Large intestine (tissue), 3 donors: Measurements from ENCODE around the gene SPECC1. TPM values are rescaled to one million over a fixed set of nuclear protein-coding genes. Genes with fewer than 3 reads are reported as not detected.
"Not testable (repeated sequence)": the region's sequence is repeated elsewhere in the genome, so short reads cannot be mapped to it uniquely, and the experiment has no call there.

Experiments used
- DNase-seq, 2 donors: peaks; one replicate each; pipeline versions ENCODE4 v3.0.0 to v3.0.0-alpha.2; 2013
- H3K27ac ChIP-seq: one replicate; pipeline ENCODE4 v1.5.1; 2013; ENCODE audit warnings: low read length
- H3K27me3 ChIP-seq: 2 replicates; pipeline ENCODE4 v1.6.1; 2013; ENCODE audit warnings: low read length; ENCODE audit not compliant: control insufficient read depth, insufficient read depth
- H3K36me3 ChIP-seq: 2 replicates; pipeline ENCODE4 v1.6.1; 2013; ENCODE audit warnings: low read length; ENCODE audit not compliant: control insufficient read depth, insufficient read depth
- H3K4me1 ChIP-seq: one replicate; pipeline ENCODE4 v1.6.1; 2013; ENCODE audit warnings: low read length; ENCODE audit not compliant: control insufficient read depth, insufficient read depth
- H3K4me3 ChIP-seq: one replicate; pipeline ENCODE4 v1.5.1; 2013; ENCODE audit warnings: low read length
- H3K9me3 ChIP-seq: one replicate; pipeline ENCODE4 v1.6.1; 2013; ENCODE audit warnings: mild to moderate bottlenecking, low read depth, low read length, moderate library complexity; ENCODE audit not compliant: control insufficient read depth
- WGBS: methylation state at CpG from one replicate; pipeline ENCODE4 v1.1.5; 2013; ENCODE audit warnings: low lambda C conversion rate; ENCODE audit not compliant: insufficient coverage; 5-methylcytosine and 5-hydroxymethylcytosine counted together
- polyA plus RNA-seq: library from polyadenylated mRNA; unstranded; fragments of 120-200 nt; gene quantifications from one replicate; pipeline ENCODE4 v1.2.1, GENCODE V29; 2013

SPECC1 gene
- polyA plus RNA-seq, 1 donor = 29.3 TPM

GRCh38 chr17:20067711-20068110 lies 58.6 kb downstream of the SPECC1 start:
- Histone ChIP-seq H3K27me3 (no peaks in the 10 kb centered on the region), H3K9me3 (no peaks in the 10 kb centered on the region), H3K27ac (no peak overlapping the region), H3K4me1 (no peaks in the 10 kb centered on the region), H3K4me3 (no peak overlapping the region), H3K36me3 (no peaks in the 10 kb centered on the region)
- DNase-seq = no peak
- no CpG with 5 or more reads among the region's 4 CpGs for WGBS

GRCh38 chr17:20068445-20068844 lies 59.3 kb downstream of the SPECC1 start:
- H3K36me3 ChIP-seq = no peaks in the 10 kb centered on the region
- H3K27ac ChIP-seq = no peak overlapping the region
- WGBS = 80% methylated on average over 1 of the region's 3 CpGs
- no peak for DNase-seq
- H3K27me3 ChIP-seq = no peaks in the 10 kb centered on the region
- H3K9me3 ChIP-seq = no peaks in the 10 kb centered on the region
- H3K4me1 ChIP-seq = no peaks in the 10 kb centered on the region
- H3K4me3 ChIP-seq = no peak overlapping the region

DNA sequence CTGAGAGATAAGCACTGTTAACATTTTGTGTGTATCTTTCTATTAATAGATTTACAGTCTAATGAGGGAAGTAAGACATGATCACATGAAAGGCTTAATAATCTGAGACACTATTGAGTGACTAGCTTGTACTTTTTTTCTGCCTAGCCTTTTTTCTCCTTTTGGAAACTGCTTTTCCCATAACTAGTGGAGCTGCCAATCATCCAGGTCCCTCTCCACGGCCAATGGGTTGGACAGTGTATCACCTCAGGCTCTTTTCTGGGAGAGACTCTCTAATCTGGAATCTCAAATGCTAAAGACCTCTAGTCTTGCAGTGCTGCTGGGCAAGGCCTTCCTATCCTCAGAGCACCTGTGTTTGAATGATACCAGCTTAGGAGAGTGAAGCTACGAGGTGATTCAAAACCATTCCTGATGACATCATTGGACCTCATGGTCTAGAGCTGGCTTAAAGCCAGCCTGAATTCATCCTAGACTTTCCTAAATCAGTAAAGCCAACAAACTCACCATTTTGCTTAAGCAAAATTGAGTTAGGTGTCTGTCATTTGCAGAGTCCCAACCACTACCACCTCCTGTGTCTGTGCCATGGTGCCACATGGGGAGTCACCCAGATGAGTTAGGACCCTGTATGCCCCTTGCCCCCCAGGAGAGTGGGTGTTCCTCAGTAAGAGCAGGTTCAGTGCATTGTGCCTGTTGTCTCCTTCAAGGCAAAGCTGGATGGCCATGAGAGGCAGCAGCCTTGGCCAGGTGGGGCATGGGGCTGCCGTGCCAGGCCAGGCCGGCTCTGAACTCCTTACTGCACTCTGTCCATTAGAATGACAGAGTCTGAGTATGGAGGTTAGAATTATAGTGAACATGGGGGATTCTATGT lies 62.9 kb downstream of the SPECC1 start:
- Histone ChIP-seq H3K36me3 (no peaks in the 10 kb centered on the region), H3K4me1 (no peaks in the 10 kb centered on the region), H3K27ac (no peak overlapping the region), H3K9me3 (no peaks in the 10 kb centered on the region), H3K27me3 (peaks cover 3% of the 10 kb centered on the region), H3K4me3 (no peak overlapping the region)
- no CpG with 5 or more reads among the region's 4 CpGs for WGBS
- DNase-seq = no peak

DNA sequence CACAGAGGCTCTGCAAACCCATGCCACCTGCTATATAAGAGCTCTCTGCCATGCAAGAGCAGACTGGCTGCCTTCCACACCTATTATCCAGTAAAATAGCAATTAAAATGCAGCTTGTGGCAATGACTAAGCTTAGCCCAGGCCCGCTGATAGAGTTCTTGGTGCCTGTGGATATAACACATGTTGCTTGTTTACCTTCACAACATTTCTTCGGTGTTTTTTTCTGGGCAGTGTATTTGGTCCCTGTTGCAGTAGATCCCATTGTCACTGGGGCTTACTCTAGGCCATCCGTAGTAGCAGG lies 63.5 kb downstream of the SPECC1 start:
- H3K4me3 ChIP-seq = no peak overlapping the region

GRCh38 chr17:20073055-20073979 lies 64.2 kb downstream of the SPECC1 start:
- Histone ChIP-seq H3K4me3 (no peak overlapping the region), H3K27ac (no peak overlapping the region), H3K4me1 (no peaks in the 10 kb centered on the region), H3K36me3 (no peaks in the 10 kb centered on the region), H3K9me3 (no peaks in the 10 kb centered on the region), H3K27me3 (peaks cover 3% of the 10 kb centered on the region)
- no peak for DNase-seq
- WGBS = 71% methylated on average over 1 of the region's 14 CpGs

More for the DNA sequence above, 63.5 kb downstream of the SPECC1 start:
- no peak for DNase-seq
- no peaks in the 10 kb centered on the region for H3K36me3 ChIP-seq
- WGBS = 100% methylated on average over 1 of the region's 3 CpGs
- no peak overlapping the region for H3K27ac ChIP-seq
- no peaks in the 10 kb centered on the region for H3K9me3 ChIP-seq
- H3K27me3 ChIP-seq = peaks cover 3% of the 10 kb centered on the region
- no peaks in the 10 kb centered on the region for H3K4me1 ChIP-seq

GRCh38 chr17:20074001-20074400 lies 64.8 kb downstream of the SPECC1 start:
- Histone ChIP-seq H3K36me3 (no peaks in the 10 kb centered on the region), H3K27me3 (peaks cover 3% of the 10 kb centered on the region), H3K4me1 (no peaks in the 10 kb centered on the region), H3K4me3 (no peak overlapping the region), H3K9me3 (no peaks in the 10 kb centered on the region), H3K27ac (no peak overlapping the region)
- DNase-seq = no peak
- no CpG with 5 or more reads among the region's 7 CpGs for WGBS

DNA sequence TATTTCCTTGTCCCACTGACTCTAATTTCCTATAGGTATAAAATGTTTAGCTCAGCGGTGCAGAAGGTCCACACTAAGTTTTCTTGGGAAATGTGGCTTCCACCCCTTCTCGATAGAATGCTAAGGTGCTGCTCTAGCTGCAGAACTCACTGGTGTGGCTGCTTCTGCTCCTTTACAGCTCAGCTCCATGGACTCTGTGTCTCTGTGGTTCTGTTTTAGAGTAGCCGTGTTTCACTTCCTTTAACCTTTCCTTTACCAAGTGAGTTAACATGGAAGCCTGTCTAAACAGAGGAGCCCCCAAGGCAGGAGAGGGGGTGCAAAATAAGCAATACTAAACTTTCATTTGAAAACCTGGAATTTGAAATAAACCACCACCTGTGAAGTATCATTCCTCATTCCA lies 65.3 kb downstream of the SPECC1 start:
- Histone ChIP-seq H3K27ac (no peak overlapping the region), H3K4me3 (no peak overlapping the region), H3K36me3 (no peaks in the 10 kb centered on the region), H3K4me1 (no peaks in the 10 kb centered on the region), H3K9me3 (no peaks in the 10 kb centered on the region), H3K27me3 (peaks cover 6% of the 10 kb centered on the region)
- no peak for DNase-seq
- no CpG with 5 or more reads among the region's 3 CpGs for WGBS

DNA sequence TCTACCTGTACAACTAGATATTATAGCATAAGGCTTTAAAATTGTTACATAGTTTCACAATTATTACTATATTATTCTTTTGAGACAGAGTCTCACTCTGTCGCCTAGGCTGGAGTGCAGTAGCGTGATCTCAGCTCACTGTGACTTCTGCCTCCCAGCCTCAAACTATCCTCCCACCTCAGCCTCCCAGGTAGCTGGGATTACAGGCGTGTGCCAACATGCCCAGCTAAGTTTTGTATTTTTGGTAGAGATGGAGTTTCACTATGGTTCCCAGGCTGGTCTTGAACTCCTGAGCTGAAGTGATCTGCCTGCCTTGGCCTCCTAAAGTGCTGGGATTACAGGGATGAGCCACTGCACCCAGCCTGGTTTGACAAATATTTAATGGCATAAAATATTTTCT lies 67.0 kb downstream of the SPECC1 start:
- H3K4me1 ChIP-seq, H3K27ac ChIP-seq, DNase-seq, H3K36me3 ChIP-seq, H3K9me3 ChIP-seq, H3K4me3 ChIP-seq: not testable (repeated sequence)
- H3K27me3 ChIP-seq = peaks cover 12% of the 10 kb centered on the region
- no CpG with 5 or more reads among the region's 3 CpGs for WGBS

DNA sequence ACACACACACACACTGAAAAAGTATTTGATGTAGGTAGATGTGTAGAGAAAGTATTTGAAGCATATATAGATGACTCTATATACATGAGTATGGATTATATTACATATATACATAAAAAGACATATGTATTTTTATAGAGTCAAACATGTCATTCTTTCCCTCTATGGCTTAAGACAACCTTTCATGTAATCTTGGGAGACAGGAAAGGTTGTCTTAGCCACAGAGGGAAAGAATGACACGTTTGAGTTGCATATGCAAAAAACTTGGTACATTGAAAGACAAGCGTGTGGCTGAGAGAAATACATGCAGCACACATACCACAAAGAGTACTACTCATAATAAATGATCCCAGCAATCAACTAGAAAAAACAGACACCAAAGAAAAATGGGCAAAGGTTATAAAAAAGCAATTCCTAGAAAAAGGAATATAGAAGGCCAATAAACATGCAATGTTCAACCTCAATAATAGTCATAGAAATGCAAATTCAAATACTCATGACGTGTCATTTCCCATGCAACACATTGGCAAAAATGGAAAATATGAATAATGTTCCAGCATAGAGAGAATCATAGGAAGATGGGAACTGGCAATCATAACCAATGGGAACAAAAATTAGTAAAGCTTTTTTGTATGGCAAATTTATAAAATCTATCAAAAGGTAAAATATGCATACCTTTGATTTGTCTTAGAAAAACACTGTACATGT lies 69.0 kb downstream of the SPECC1 start:
- Histone ChIP-seq H3K4me1 (no peaks in the 10 kb centered on the region), H3K36me3 (no peaks in the 10 kb centered on the region), H3K27me3 (peaks cover 12% of the 10 kb centered on the region), H3K27ac (no peak overlapping the region), H3K4me3 (no peak overlapping the region), H3K9me3 (no peaks in the 10 kb centered on the region)
- DNase-seq = no peak
- 63% methylated on average over 3 of the region's 3 CpGs for WGBS

DNA sequence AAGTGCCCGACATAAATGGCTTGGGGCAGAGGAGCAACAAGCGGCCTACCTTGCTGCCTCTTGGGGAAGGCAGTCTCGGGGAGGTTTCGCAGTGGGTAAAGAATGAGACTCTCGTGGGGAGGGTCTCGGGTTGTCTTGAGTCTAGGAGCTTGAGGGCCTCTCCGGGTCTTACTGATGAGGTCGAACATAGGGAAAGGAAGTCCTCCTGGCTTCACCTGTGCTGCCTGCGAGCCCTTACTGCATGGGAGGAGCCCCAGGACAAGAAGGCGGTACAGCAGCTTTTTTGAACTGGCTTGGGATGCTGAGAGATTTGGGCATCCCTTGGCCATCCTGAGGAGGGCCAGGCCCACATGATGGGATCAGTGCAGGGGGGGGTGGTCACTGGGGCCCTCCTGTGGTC lies 71.4 kb downstream of the SPECC1 start:
- Histone ChIP-seq H3K9me3 (no peaks in the 10 kb centered on the region), H3K4me1 (no peaks in the 10 kb centered on the region), H3K4me3 (no peak overlapping the region), H3K27ac (no peak overlapping the region), H3K36me3 (no peaks in the 10 kb centered on the region), H3K27me3 (peaks cover 9% of the 10 kb centered on the region)
- DNase-seq = no peak
- WGBS = no CpG with 5 or more reads among the region's 10 CpGs
